Upper lobe of left lung (tissue), 6 donors: ENCODE data around the gene PIAS4. TPM values are rescaled to one million over a fixed set of nuclear protein-coding genes. Genes with fewer than 3 reads are reported as not detected.
A peak's percentile ranks its signal among the peaks of the same experiment; 100 is the strongest.

Experiments
- ATAC-seq, 2 donors: fragments of 200-7000 bp; cut with Tn5 transposase; one replicate each; pipeline ENCODE4 v1.9.1; 2022; ENCODE audit warnings: mild to moderate bottlenecking in 2 of 2, moderate library complexity in 2 of 2; ENCODE audit not compliant: low FRiP score in 2 of 2
- DNase-seq, 2 donors: peaks; one replicate each; pipeline ENCODE4 v3.0.0-alpha.2; 2019 to 2020
- H3K27ac ChIP-seq, 4 donors: fragments of 200-600 bp; sonication (generic); one replicate each; pipeline ENCODE4 v1.5.1; 2016 to 2019
- H3K27me3 ChIP-seq, 4 donors: fragments of 200-600 bp; sonication (generic); one replicate each; pipeline ENCODE4 v1.5.1; 2017 to 2019
- H3K36me3 ChIP-seq, 4 donors: fragments of 200-600 bp; sonication (generic); one replicate each; pipeline ENCODE4 v1.5.1; 2016 to 2019
- H3K4me1 ChIP-seq, 4 donors: fragments of 200-600 bp; sonication (generic); one replicate each; pipeline ENCODE4 v1.5.1; 2018 to 2019
- H3K4me3 ChIP-seq, 4 donors: fragments of 200-600 bp; sonication (generic); one replicate each; pipeline ENCODE4 v1.5.1; 2017 to 2019; ENCODE audit warnings: mild to moderate bottlenecking in 2 of 4, moderate library complexity in 1 of 4
- H3K9me3 ChIP-seq, 4 donors: fragments of 200-600 bp; sonication (generic); one replicate each; pipeline ENCODE4 v1.5.1; 2018 to 2019
- EP300 ChIP-seq, 4 donors: sonication (generic); formaldehyde crosslinking; IDR thresholded peaks; one replicate each; pipeline ENCODE4 v1.5.1; 2017; ENCODE audit warnings: antibody characterized with exemption in 4 of 4, control low read depth in 2 of 4
- POLR2A ChIP-seq, 4 donors: fragments of 450-650 bp; IDR thresholded peaks; one replicate each; pipeline ENCODE4 v1.5.1; 2016 to 2017; ENCODE audit warnings: antibody characterized with exemption in 4 of 4, mild to moderate bottlenecking in 2 of 4
- POLR2AphosphoS5 ChIP-seq, 2 donors: sonication (generic); formaldehyde crosslinking; IDR thresholded peaks; one replicate each; pipeline ENCODE4 v1.5.1; 2017; ENCODE audit warnings: antibody characterized with exemption in 2 of 2
- WGBS, 2 donors: methylation state at CpG; one replicate each; pipeline ENCODE4 v1.1.5; 2017 to 2018; 5-methylcytosine and 5-hydroxymethylcytosine counted together
- total RNA-seq, 6 donors: library from RNA; depleted of rRNA in 4 of 6; stranded (reverse); fragments of >200 nt in 4 of 6; gene quantifications; one replicate each; pipeline versions ENCODE4 v1.1.0 to v1.2.1, GENCODE V29; 2016 to 2021
- TF ChIP-seq, protein P1 (sequence below), 6 experiments: fragments of 450-650 bp in 4 of 6; fragments of 200-600 bp in 2 of 6; sonication (generic) in 2 of 6; IDR thresholded peaks; one replicate each; pipeline ENCODE4 v1.5.1; 2016 to 2019; ENCODE audit warnings: antibody characterized with exemption in 6 of 6
- donor health status: DM: no; HTN: no; CAD: no; lungs with moderate emphysema.
- donor health status: DM: no; HTN: yes; CAD: no; lungs with severe emphysema.

The PIAS4 gene
- total RNA-seq, 6 donors from 2014 or later: 13.7 to 53.4 (median 21.9) TPM

DNA sequence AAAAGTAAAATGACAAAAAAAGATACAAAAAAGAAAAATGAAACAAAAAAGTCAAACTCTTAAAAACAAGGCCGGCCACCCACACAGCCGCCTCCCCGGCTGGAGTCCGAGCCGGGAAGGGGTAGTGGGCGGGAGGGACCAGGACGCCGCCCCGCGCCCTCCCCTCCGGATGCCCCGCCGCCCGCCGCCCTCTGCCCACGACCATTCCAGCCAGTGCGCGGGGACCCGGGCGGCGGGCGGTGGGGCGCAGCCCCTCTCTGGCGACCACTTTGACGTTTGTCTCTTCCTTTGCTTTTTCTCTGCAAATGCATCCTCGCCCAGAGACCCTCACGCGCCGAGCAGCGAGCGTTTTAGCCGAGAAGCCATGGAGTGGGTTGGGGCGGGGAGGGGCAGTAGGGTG, 30.5 kb downstream of the PIAS4 start:
- WGBS, 2 donors: 90 to 96% methylated on average over 33 of the region's 33 CpGs
- no peaks in the 10 kb centered on the region for H3K27me3 ChIP-seq
- peak in 1 of 2 donors; percentile 80 for DNase-seq
- TF ChIP-seq POLR2AphosphoS5 (IDR thresholded peaks at IDR 0.05) (no peak), EP300 (IDR thresholded peaks at IDR 0.05) (no peak), POLR2A (IDR thresholded peaks at IDR 0.05) (no peak)
- TF ChIP-seq, protein P1, sequence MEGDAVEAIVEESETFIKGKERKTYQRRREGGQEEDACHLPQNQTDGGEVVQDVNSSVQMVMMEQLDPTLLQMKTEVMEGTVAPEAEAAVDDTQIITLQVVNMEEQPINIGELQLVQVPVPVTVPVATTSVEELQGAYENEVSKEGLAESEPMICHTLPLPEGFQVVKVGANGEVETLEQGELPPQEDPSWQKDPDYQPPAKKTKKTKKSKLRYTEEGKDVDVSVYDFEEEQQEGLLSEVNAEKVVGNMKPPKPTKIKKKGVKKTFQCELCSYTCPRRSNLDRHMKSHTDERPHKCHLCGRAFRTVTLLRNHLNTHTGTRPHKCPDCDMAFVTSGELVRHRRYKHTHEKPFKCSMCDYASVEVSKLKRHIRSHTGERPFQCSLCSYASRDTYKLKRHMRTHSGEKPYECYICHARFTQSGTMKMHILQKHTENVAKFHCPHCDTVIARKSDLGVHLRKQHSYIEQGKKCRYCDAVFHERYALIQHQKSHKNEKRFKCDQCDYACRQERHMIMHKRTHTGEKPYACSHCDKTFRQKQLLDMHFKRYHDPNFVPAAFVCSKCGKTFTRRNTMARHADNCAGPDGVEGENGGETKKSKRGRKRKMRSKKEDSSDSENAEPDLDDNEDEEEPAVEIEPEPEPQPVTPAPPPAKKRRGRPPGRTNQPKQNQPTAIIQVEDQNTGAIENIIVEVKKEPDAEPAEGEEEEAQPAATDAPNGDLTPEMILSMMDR (IDR thresholded peaks at IDR 0.05): no peak
- H3K9me3 ChIP-seq: no peaks in the 10 kb centered on the region
- no peak overlapping the region for H3K4me3 ChIP-seq
- H3K4me1 ChIP-seq: peaks cover 10 to 24% (median 13%) of the 10 kb centered on the region in 4 donors
- peaks cover 6 to 72% (median 48%) of the 10 kb centered on the region in 4 donors for H3K36me3 ChIP-seq
- no peak for ATAC-seq
- H3K27ac ChIP-seq: no peak overlapping the region

DNA sequence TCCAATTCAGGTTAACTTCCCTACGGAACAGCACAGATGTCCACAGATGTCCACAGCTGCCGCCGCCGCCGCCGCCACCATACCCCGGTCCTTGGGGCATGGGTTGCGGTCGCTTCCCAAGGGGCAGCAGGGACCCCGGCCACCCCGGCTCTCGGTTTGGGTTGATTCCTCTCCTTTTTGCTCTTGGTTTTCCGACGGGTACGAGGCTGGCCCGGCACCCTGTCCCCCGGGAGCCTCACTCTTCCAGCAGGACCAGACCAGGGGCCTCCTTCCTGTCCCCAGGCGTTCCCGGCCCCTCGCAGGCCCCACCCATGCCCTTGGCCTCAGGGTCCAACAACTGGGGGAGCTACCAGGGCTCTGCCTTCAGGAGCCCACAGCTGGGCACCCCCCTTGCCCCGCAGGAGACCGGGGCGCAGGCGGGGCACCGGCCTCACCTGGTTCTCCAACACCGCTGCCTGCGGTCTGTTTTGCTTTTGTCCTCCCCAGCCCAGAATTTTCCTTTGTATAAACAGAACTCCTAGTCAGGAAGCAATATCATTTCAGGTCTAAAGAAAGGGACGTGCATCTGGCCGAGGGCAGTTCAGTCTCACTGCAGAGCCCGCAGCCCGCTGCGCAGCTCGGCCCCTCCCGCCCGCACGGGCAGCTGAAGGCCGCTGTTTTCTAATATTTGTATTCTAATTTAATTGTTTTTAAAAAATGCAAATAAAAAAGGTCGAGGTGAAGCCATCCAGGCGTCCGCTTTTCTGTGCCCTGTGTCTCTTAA, 31.3 kb downstream of the PIAS4 start:
- peaks cover 14 to 30% (median 18%) of the 10 kb centered on the region in 4 donors for H3K4me1 ChIP-seq
- DNase-seq (peak in 1 of 2 donors; percentile 85), ATAC-seq (no peak)
- TF ChIP-seq POLR2AphosphoS5 (IDR thresholded peaks at IDR 0.05): no peak
- no peak for TF ChIP-seq EP300 (IDR thresholded peaks at IDR 0.05)
- TF ChIP-seq POLR2A (IDR thresholded peaks at IDR 0.05): no peak
- TF ChIP-seq, protein P1 (IDR thresholded peaks at IDR 0.05): no peak
- H3K27ac ChIP-seq: peak overlapping the region in 3 of 4 donors; percentile 26 to 74 (median 69)
- no peaks in the 10 kb centered on the region for H3K9me3 ChIP-seq
- H3K36me3 ChIP-seq: peaks cover 1 to 64% (median 40%) of the 10 kb centered on the region in 4 donors
- no peak overlapping the region for H3K4me3 ChIP-seq
- WGBS, 2 donors: 79 to 83% methylated on average over 36 to 39 of the region's 40 CpGs
- H3K27me3 ChIP-seq: no peaks in the 10 kb centered on the region

DNA sequence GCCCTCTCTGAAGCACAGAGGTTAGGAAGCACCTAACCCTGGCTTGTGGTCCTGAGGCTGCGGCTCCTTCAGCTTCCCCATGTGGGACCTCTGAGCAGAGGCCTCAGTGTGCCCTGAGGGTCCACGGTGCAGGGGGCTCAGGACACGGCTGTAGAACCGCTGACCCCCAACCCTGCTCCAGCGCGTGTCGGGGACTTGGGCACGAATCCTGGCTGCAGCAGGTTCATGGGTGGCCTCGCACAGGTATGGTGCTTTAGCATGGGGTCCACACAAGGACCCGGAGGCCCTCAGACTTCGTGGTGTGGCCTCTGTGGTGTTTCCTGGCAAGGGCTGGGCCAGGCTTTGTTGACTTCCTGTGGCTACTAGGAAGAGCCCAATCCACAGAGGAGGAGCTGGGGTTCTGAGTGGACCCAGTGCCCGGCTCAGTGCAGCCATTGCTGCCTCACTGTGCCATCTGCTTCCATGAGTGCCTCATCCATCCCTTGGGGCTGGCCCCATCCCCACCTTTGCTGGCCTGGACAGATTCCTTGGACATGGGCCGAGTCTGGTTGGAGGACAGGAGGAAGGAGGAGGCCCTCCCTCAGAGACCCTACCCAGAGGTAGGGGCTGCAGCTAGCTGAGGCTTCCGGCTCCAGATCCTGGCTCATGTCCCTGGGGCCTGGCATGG, 34.7 kb downstream of the PIAS4 start:
- Histone ChIP-seq H3K4me3 (no peak overlapping the region), H3K27me3 (no peaks in the 10 kb centered on the region), H3K36me3 (peaks cover 3 to 63% (median 34%) of the 10 kb centered on the region in 4 donors), H3K9me3 (no peaks in the 10 kb centered on the region), H3K4me1 (peaks cover 14 to 30% (median 18%) of the 10 kb centered on the region in 4 donors), H3K27ac (peak overlapping the region; percentile 39 to 74 (median 58))
- 54 to 74% methylated on average over 5 to 11 of the region's 14 CpGs for WGBS, 2 donors
- DNase-seq (no peak), ATAC-seq (peak in 1 of 2 donors; percentile 15)
- TF ChIP-seq, protein P1 (IDR thresholded peaks at IDR 0.05): no peak
- TF ChIP-seq POLR2A (IDR thresholded peaks at IDR 0.05) (no peak), POLR2AphosphoS5 (IDR thresholded peaks at IDR 0.05) (no peak), EP300 (IDR thresholded peaks at IDR 0.05) (no peak)

DNA sequence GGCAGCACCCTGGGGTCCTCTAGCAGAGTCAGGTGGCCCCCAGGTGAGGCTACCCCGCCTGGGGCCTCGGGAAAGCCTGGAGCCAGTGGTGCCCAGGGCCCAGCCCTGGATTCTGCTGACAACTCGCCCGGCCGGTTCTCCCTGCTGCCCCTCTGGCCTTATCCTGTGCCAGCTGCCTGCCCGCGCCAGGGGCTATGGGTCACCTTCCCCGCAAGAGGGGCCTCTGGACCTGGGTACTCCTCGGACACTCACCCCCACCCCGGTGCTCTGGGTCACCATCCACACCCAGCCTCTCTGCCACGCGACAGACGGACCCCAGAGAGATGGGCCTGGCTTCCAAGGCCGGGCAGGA, 35.2 kb downstream of the PIAS4 start:
- ATAC-seq (peak; percentile 34 to 77), DNase-seq (peak; percentile 66 to 78)
- WGBS, 2 donors: 71% methylated on average over 7 of the region's 14 CpGs; no CpG with 5 or more reads in 1 of the 2 donors
- Histone ChIP-seq H3K36me3 (peaks cover 3 to 63% (median 33%) of the 10 kb centered on the region in 4 donors), H3K9me3 (no peaks in the 10 kb centered on the region), H3K4me3 (no peak overlapping the region), H3K4me1 (peaks cover 14 to 30% (median 18%) of the 10 kb centered on the region in 4 donors), H3K27ac (peak overlapping the region; percentile 39 to 74 (median 58)), H3K27me3 (no peaks in the 10 kb centered on the region)
- TF ChIP-seq, protein P1 (IDR thresholded peaks at IDR 0.05): no peak
- TF ChIP-seq POLR2A (IDR thresholded peaks at IDR 0.05) (no peak), POLR2AphosphoS5 (IDR thresholded peaks at IDR 0.05) (no peak), EP300 (IDR thresholded peaks at IDR 0.05) (no peak)
